Stimulated activated CD4-positive, alpha-beta T cell treated with anti-CD3 and anti-CD28 coated beads, Interleukin-12 subunit alpha, Interleukin-12 subunit beta, amount 100 ng/mL, for 24 hours (primary cell): ENCODE results near the gene SYTL4.

ENCODE experiments used
- DNase-seq, 2 experiments: peaks; one replicate each; pipeline ENCODE4 v3.0.0-alpha.2; 2020; ENCODE audit warnings: low read depth in 2 of 2

Gene SYTL4

GRCh38 chrX:100695302-100695701 lies 36.6 kb downstream of the SYTL4 start:
- DNase-seq, result no peak

GRCh38 chrX:100687546-100687945 lies 44.4 kb downstream of the SYTL4 start:
- DNase-seq, result no peak

DNA sequence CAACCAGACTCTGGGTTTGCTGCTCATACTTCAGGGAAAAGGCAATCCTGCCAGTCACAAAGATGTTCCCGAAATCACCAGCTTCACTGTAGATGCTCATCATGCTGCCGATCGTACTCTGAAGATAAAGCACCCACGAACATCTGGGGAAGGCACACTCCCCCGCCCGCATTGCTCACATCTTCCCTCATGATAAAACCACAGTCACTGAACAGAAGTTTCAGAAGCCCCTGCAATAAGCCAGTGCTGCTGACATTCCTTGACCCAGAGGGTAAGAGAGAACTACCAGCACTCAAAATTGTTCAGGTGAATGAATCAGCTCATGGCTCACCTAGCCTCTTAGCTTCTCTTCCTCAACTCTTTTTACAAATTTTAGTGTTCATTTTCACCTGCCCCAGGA lies 44.8 kb downstream of the SYTL4 start:
- peak in 1 of 2 experiments; percentile 12 for DNase-seq

- DNase-seq, result no peak
Observed at GRCh38 chrX:100685997-100686305, 46.0 kb downstream of the SYTL4 start.

GRCh38 chrX:100685284-100685996 lies 46.5 kb downstream of the SYTL4 start:
- DNase-seq, result peak; percentile 26 to 54

GRCh38 chrX:100682939-100683338 lies 49.0 kb downstream of the SYTL4 start:
- DNase-seq, result no peak

DNA sequence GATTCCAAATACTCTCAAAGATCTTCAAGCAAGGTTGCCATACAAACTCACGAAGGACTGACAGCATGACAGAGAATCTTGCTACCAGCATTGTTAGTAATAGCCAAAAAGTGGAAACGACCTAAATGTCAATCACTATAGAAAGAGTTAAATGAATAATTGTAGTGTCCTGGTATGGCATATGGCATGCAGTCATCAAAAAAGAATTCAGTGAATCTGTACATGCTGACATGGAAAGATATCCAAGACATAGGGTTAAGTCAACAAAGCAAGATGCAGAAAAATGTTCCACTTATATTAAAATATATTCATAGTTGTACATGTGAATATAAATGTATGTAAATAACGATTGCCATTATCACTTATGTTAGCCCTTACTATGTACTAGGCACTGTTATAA lies 50.3 kb downstream of the SYTL4 start:
- no peak for DNase-seq

DNA sequence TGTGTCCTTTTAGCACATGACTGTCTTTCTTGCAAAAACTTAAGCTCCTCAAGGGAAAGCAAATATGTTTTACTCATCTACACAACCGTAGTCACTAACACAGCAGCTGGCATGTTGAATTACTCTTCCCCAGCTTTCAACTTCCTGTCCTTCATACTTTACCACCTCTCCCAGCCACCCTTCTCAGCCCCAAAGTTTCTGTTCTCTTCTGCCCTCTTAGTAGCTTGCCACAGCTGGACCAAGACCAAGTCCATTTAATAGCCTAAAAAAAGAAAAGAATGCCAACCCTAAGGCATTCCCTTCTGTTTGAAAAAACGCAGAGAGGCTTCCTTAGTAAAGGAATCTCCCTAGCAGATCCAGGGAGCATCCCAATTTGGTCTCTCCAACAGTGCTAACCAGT lies 51.2 kb downstream of the SYTL4 start:
- DNase-seq, result no peak

GRCh38 chrX:100677611-100678181 lies 54.2 kb downstream of the SYTL4 start:
- no peak for DNase-seq

DNA sequence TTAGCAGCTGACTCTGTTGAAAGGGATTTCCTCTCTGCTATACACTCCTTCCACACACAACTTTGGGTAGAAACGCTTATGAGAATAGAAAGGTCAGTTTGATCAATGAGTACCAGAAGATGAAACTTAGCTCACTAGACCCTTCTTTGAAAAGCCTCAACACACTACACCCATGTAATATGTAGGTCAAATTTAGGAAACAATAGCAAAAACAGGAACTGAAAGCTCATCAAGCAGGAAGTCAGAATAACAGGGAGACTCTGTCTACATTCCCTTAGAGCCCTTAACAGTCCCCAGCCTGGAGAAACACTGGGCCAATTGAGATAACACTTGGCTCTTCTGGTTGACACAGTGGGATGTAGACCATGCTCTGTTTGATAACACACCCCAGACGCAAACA lies 57.2 kb downstream of the SYTL4 start:
- no peak for DNase-seq

DNA sequence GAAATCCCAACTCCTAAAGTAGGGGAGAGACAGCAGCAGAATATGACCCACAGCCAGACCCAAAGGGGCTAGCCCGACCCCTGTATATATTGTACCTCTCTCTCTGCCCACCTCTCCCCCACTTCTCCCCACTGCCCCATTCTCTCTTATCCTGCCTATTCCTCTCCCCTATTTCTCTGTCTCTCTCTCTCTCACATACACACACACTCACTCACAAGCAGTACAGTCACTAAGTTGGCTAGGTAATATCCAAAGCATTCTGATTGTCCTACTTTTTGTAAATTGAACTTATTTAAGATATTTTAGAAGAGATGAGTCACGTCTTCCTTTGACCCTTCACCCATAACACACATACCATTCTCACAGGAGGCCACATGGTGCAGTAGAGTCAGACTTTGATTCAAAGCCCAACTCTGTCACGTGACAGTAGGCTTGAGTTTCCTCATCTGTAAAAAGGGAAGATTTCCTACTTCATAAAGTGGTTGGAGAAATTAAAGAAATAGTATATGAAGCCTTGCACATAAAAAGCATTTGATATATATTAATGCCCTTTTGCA lies 58.4 kb downstream of the SYTL4 start:
- no peak for DNase-seq

DNA sequence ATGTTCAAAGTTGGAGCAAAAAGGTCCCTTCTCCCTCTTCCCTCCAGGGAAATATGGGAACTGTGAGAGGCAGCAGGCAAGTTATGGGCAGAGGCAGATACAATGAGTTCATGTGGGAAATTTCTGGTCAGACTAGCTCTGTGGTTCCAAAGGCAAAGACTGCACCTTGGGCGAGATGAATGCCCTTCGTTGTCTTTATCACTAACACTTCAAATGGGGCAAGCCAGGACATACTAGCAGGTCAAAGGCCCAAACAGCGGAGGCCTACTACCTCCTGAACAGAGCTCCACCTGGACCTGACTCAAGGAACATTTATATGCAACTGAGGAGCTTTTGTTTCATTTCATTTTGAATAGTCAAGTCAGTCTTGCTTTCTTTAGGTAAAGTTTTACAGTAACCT lies 59.0 kb downstream of the SYTL4 start:
- DNase-seq, result no peak

- DNase-seq, result no peak
Observed at GRCh38 chrX:100663642-100664041, 68.3 kb downstream of the SYTL4 start.

DNA sequence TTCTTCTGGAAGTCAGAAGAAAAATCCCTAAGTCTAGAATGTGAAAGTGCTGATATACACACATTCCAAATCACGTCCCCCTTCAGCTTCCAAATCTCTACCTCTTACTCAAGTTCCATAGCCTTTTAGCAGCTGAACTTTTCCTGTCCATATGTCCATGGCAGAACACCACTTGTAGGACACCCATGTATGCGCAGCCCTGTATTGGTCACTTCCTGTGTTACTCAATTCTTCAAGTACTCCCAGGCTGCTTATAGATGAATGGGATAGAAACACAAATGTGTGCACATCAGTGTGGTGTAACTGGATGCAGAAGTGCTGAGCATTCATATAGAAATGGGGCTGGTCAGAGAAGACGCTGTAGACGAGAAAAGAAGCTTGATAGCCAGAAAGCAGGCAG lies 69.1 kb downstream of the SYTL4 start:
- no peak for DNase-seq

DNA sequence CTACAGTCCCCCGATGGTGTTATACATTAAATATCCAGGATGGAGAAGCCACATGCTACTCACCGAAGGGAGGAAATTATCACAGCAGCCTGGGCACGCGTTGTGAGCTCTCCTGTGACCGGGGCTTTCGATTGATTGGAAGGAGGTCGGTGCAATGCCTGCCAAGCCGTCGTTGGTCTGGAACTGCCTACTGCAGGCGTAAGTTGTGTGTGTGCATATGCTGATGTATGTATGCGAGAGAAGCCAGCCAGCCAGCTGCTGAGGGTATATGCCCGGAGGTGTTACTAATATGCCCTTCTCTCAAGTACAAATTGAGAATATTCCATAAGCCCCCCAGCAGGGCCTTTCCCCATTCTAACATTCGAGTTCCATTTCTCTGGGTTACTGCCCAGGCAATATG lies 69.8 kb downstream of the SYTL4 start:
- DNase-seq, result no peak

DNA sequence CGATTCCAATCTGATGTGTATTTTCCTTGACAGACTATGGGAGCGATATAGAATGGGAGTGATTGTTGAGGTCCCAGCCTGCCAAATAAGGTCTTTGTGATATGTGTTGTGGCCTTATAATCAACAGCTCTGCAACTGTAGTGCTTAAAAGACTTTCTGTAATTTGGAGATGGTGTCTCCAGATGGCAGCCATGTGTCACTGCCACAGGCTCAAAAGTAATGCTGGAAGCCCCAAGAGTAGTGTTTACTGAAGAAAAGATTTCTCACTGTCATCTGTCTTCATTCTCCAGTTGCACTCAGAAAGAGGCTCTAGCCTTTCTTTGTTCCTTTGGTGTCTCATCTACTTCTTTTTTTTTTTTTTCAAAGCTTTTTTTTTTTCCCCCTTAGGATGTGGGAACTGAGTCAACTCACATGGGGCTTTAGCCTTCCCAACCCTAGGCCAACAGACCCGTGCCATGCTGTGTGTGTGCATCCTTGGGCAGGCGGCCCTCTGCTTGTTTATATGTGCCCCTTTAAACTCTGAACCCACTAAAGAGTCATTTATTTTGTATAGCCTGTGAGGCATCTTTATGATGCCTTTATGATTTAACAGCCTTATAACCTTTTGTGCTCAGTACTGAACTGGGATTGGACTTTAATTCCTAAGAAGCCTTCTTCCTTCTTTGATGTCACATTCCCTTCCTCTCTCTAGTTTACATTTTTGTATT lies 72.3 kb downstream of the SYTL4 start:
- DNase-seq, result no peak

- no peak for DNase-seq
Observed at GRCh38 chrX:100658941-100659381, 73.0 kb downstream of the SYTL4 start.

DNA sequence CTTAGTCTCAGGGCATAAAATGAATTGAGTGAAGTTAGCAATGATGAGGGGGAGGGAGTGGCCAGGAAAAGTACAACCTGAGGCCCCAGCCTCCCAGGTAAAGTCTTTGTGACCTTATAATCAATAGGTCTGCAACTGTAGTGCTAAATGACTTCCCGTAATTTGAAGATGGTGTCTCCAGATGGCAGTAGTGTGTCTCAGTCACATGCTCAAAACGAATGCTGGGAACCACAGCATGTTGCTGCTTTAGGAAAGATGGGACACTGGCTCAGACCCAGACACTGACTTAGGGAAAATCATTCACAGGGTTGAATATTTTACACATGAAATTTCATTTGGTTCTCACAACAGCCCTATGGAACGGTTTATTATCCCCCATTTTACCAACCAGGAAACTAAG lies 77.7 kb downstream of the SYTL4 start:
- no peak for DNase-seq

DNA sequence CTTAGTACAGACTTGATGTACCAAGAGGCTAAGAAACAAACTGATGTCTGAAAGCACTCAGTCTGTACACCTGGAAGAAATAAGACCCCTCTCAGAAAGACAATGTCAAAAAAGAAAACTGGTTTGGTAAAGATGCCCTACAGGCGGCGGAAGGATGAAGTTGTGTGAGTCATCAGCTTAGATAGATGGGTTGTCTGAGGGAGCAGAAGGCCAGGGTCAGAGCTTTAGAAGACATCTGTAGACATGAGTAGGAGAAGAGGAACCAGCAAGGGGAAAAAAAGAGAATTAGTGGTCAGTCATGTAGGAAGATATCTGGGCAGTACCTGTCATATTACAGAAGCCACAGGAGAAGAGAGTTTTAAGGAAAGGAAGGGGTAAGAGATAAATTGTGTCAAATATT lies 79.7 kb downstream of the SYTL4 start:
- DNase-seq, result no peak

GRCh38 chrX:100650841-100651240 lies 81.1 kb downstream of the SYTL4 start:
- DNase-seq, result no peak

GRCh38 chrX:100649550-100650356 lies 82.2 kb downstream of the SYTL4 start:
- no peak for DNase-seq
